GM23338 (cell line): ENCODE data around the gene SH3BP2. TPM values are rescaled to one million over a fixed set of nuclear protein-coding genes. Genes with fewer than 3 reads are reported as not detected.

Source experiments
- ATAC-seq: fragments of 200-7000 bp; cut with Tn5 transposase; 3 replicates; pipeline ENCODE4 v1.9.1; 2020
- DNase-seq: peaks from one replicate; pipeline ENCODE4 v3.0.0-alpha.2; 2015; ENCODE audit warnings: low spot score
- H2AFZ ChIP-seq: fragments of 200-600 bp; sonication (generic); 2 replicates; pipeline ENCODE4 v1.8.0; 2016; ENCODE audit warnings: antibody characterized with exemption, mild to moderate bottlenecking, moderate library complexity
- H3F3A ChIP-seq: fragments of 200-600 bp; sonication (generic); replicated peaks from 2 replicates; pipeline ENCODE4 v1.8.0; 2017; ENCODE audit warnings: antibody characterized with exemption, mixed run types, low read depth
- H3K27ac ChIP-seq: fragments of 200-600 bp; sonication (generic); 2 replicates; pipeline ENCODE4 v1.6.1; 2016; ENCODE audit warnings: low read depth
- H3K27me3 ChIP-seq: fragments of 200-600 bp; sonication (generic); 2 replicates; pipeline ENCODE4 v1.8.0; 2016; ENCODE audit warnings: mild to moderate bottlenecking, mixed run types, moderate library complexity; ENCODE audit not compliant: insufficient read depth
- H3K36me3 ChIP-seq: fragments of 200-600 bp; sonication (generic); 2 replicates; pipeline ENCODE4 v1.8.0; 2016; ENCODE audit warnings: mild to moderate bottlenecking; ENCODE audit not compliant: insufficient read depth
- H3K4me1 ChIP-seq: fragments of 200-600 bp; sonication (generic); 2 replicates; pipeline ENCODE4 v1.8.0; 2016; ENCODE audit warnings: mild to moderate bottlenecking, moderate library complexity; ENCODE audit not compliant: insufficient read depth
- H3K4me2 ChIP-seq: fragments of 200-600 bp; sonication (generic); 2 replicates; pipeline ENCODE4 v1.7.1; 2017; ENCODE audit warnings: mixed run types
- H3K4me3 ChIP-seq: fragments of 200-600 bp; sonication (generic); 2 replicates; pipeline ENCODE4 v1.6.1; 2016; ENCODE audit warnings: mixed run types
- H3K79me2 ChIP-seq: fragments of 200-600 bp; sonication (generic); replicated peaks from 2 replicates; pipeline ENCODE4 v1.8.0; 2017; ENCODE audit warnings: mild to moderate bottlenecking; ENCODE audit not compliant: insufficient read depth
- H3K9me2 ChIP-seq: fragments of 200-600 bp; sonication (generic); 2 replicates; pipeline ENCODE4 v1.8.0; 2017; ENCODE audit not compliant: insufficient read depth
- H4K20me1 ChIP-seq: fragments of 200-600 bp; sonication (generic); replicated peaks from 2 replicates; pipeline ENCODE4 v1.8.0; 2017; ENCODE audit warnings: mild to moderate bottlenecking; ENCODE audit not compliant: insufficient read depth
- H3K27ac Mint-ChIP-seq: 2 replicates; pipeline ENCODE4 v1.8.0; 2020; ENCODE audit warnings: inconsistent platforms, mild to moderate bottlenecking, moderate library complexity, mixed read lengths
- H3K27me3 Mint-ChIP-seq: 3 replicates; pipeline ENCODE4 v1.8.0; 2022; ENCODE audit warnings: low read depth, mild to moderate bottlenecking, moderate library complexity, mixed read lengths, inconsistent platforms; ENCODE audit not compliant: insufficient read depth, poor library complexity
- H3K36me3 Mint-ChIP-seq: 3 replicates; pipeline ENCODE4 v1.8.0; 2021; ENCODE audit warnings: low read depth, mild to moderate bottlenecking, inconsistent platforms, moderate library complexity, mixed read lengths
- H3K4me1 Mint-ChIP-seq: 3 replicates; pipeline ENCODE4 v1.8.0; 2020; ENCODE audit warnings: mild to moderate bottlenecking, inconsistent platforms, mixed read lengths
- H3K4me3 Mint-ChIP-seq: 3 replicates; pipeline ENCODE4 v1.8.0; 2021; ENCODE audit warnings: moderate library complexity, mild to moderate bottlenecking, inconsistent platforms, mixed read lengths
- H3K9me3 Mint-ChIP-seq: 3 replicates; pipeline ENCODE4 v1.8.0; 2020; ENCODE audit warnings: moderate library complexity, mild to moderate bottlenecking, inconsistent platforms, mixed read lengths
- ETS1 ChIP-seq: IDR thresholded peaks from 2 replicates; pipeline ENCODE4 v1.6.1; 2016; ENCODE audit warnings: antibody characterized with exemption
- EZH2 ChIP-seq: fragments of 200-600 bp; sonication (generic); IDR thresholded peaks from one replicate; pipeline ENCODE4 v1.8.0; 2017; ENCODE audit warnings: antibody characterized with exemption, mild to moderate bottlenecking, low read depth; ENCODE audit not compliant: unreplicated experiment
- EZH2phosphoT487 ChIP-seq: fragments of 200-600 bp; sonication (generic); IDR thresholded peaks from one replicate; pipeline ENCODE4 v1.8.1; 2018; ENCODE audit warnings: antibody characterized with exemption; ENCODE audit not compliant: unreplicated experiment
- ZNF114 ChIP-seq: fragments of 250-450 bp; sonication (Bioruptor Pico); IDR thresholded peaks from 2 replicates; pipeline ENCODE4 v1.5.0; 2020; ENCODE audit warnings: mild to moderate bottlenecking, moderate library complexity
- polyA plus RNA-seq: library from polyadenylated mRNA; unstranded; fragments of >200 nt; fragmentation: Nextera tagmentation; extraction: Ambion mirVana; gene quantifications from 2 replicates; pipeline ENCODE4 v1.2.1, GENCODE V29; 2016
- total RNA-seq: library from RNA; depleted of rRNA; stranded (reverse); fragments of >200 nt; shearing (Covaris generic); gene quantifications from 2 replicates; pipeline ENCODE4 v1.2.3, GENCODE V29; 2014
- TF ChIP-seq, protein P1 (sequence below), 2 experiments: fragments of 200-600 bp in 1 of 2; sonication (generic) in 1 of 2; conservative IDR thresholded peaks; 2 replicates each; pipeline versions ENCODE4 v1.5.1 to v1.6.1; 2016 to 2017; ENCODE audit warnings: antibody characterized with exemption in 2 of 2, low read depth in 2 of 2, mild to moderate bottlenecking in 2 of 2, moderate library complexity in 1 of 2
- TF ChIP-seq, protein P2 (sequence below): fragments of 250-450 bp; sonication (Bioruptor Pico); IDR thresholded peaks from 2 replicates; pipeline ENCODE4 v1.5.0; 2020; ENCODE audit warnings: mild to moderate bottlenecking, moderate library complexity
- TF ChIP-seq, protein P3 (sequence below): IDR thresholded peaks from one replicate; pipeline ENCODE4 v1.6.1; 2018; ENCODE audit warnings: antibody characterized with exemption; ENCODE audit not compliant: unreplicated experiment

Gene SH3BP2
- total and polyA plus RNA-seq, 2 experiments from 2014 or later, result 15.2 to 43.9 TPM

- H3K27ac ChIP-seq, result no peak overlapping the region
- no peaks in the 10 kb centered on the region for H3K4me1 ChIP-seq
- Mint-ChIP-seq H3K9me3 (no peaks in the 10 kb centered on the region), H3K36me3 (peaks cover 48% of the 10 kb centered on the region), H3K27me3 (peaks cover 5% of the 10 kb centered on the region), H3K4me1 (no peaks in the 10 kb centered on the region; the same call in 2 of the 3 replicates), H3K27ac (no peak overlapping the region), H3K4me3 (no peak overlapping the region)
- TF ChIP-seq, protein P1, sequence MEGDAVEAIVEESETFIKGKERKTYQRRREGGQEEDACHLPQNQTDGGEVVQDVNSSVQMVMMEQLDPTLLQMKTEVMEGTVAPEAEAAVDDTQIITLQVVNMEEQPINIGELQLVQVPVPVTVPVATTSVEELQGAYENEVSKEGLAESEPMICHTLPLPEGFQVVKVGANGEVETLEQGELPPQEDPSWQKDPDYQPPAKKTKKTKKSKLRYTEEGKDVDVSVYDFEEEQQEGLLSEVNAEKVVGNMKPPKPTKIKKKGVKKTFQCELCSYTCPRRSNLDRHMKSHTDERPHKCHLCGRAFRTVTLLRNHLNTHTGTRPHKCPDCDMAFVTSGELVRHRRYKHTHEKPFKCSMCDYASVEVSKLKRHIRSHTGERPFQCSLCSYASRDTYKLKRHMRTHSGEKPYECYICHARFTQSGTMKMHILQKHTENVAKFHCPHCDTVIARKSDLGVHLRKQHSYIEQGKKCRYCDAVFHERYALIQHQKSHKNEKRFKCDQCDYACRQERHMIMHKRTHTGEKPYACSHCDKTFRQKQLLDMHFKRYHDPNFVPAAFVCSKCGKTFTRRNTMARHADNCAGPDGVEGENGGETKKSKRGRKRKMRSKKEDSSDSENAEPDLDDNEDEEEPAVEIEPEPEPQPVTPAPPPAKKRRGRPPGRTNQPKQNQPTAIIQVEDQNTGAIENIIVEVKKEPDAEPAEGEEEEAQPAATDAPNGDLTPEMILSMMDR (conservative IDR thresholded peaks at IDR 0.05; ENCODE audit: low read depth in 2 of 2), result no peak
- TF ChIP-seq ETS1 (no peak), EZH2phosphoT487 (no peak), EZH2 (no peak), ZNF114 (CRISPR knock-in tag) (no peak)
- TF ChIP-seq, protein P2, sequence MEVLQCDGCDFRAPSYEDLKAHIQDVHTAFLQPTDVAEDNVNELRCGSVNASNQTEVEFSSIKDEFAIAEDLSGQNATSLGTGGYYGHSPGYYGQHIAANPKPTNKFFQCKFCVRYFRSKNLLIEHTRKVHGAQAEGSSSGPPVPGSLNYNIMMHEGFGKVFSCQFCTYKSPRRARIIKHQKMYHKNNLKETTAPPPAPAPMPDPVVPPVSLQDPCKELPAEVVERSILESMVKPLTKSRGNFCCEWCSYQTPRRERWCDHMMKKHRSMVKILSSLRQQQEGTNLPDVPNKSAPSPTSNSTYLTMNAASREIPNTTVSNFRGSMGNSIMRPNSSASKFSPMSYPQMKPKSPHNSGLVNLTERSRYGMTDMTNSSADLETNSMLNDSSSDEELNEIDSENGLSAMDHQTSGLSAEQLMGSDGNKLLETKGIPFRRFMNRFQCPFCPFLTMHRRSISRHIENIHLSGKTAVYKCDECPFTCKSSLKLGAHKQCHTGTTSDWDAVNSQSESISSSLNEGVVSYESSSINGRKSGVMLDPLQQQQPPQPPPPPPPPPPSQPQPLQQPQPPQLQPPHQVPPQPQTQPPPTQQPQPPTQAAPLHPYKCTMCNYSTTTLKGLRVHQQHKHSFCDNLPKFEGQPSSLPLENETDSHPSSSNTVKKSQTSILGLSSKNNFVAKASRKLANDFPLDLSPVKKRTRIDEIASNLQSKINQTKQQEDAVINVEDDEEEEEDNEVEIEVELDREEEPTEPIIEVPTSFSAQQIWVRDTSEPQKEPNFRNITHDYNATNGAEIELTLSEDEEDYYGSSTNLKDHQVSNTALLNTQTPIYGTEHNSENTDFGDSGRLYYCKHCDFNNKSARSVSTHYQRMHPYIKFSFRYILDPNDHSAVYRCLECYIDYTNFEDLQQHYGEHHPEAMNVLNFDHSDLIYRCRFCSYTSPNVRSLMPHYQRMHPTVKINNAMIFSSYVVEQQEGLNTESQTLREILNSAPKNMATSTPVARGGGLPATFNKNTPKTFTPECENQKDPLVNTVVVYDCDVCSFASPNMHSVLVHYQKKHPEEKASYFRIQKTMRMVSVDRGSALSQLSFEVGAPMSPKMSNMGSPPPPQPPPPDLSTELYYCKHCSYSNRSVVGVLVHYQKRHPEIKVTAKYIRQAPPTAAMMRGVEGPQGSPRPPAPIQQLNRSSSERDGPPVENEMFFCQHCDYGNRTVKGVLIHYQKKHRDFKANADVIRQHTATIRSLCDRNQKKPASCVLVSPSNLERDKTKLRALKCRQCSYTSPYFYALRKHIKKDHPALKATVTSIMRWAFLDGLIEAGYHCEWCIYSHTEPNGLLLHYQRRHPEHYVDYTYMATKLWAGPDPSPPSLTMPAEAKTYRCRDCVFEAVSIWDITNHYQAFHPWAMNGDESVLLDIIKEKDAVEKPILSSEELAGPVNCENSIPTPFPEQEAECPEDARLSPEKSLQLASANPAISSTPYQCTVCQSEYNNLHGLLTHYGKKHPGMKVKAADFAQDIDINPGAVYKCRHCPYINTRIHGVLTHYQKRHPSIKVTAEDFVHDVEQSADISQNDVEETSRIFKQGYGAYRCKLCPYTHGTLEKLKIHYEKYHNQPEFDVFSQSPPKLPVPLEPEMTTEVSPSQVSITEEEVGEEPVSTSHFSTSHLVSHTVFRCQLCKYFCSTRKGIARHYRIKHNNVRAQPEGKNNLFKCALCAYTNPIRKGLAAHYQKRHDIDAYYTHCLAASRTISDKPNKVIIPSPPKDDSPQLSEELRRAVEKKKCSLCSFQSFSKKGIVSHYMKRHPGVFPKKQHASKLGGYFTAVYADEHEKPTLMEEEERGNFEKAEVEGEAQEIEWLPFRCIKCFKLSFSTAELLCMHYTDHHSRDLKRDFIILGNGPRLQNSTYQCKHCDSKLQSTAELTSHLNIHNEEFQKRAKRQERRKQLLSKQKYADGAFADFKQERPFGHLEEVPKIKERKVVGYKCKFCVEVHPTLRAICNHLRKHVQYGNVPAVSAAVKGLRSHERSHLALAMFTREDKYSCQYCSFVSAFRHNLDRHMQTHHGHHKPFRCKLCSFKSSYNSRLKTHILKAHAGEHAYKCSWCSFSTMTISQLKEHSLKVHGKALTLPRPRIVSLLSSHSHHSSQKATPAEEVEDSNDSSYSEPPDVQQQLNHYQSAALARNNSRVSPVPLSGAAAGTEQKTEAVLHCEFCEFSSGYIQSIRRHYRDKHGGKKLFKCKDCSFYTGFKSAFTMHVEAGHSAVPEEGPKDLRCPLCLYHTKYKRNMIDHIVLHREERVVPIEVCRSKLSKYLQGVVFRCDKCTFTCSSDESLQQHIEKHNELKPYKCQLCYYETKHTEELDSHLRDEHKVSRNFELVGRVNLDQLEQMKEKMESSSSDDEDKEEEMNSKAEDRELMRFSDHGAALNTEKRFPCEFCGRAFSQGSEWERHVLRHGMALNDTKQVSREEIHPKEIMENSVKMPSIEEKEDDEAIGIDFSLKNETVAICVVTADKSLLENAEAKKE (CRISPR knock-in tag), result no peak
- TF ChIP-seq, protein P3, sequence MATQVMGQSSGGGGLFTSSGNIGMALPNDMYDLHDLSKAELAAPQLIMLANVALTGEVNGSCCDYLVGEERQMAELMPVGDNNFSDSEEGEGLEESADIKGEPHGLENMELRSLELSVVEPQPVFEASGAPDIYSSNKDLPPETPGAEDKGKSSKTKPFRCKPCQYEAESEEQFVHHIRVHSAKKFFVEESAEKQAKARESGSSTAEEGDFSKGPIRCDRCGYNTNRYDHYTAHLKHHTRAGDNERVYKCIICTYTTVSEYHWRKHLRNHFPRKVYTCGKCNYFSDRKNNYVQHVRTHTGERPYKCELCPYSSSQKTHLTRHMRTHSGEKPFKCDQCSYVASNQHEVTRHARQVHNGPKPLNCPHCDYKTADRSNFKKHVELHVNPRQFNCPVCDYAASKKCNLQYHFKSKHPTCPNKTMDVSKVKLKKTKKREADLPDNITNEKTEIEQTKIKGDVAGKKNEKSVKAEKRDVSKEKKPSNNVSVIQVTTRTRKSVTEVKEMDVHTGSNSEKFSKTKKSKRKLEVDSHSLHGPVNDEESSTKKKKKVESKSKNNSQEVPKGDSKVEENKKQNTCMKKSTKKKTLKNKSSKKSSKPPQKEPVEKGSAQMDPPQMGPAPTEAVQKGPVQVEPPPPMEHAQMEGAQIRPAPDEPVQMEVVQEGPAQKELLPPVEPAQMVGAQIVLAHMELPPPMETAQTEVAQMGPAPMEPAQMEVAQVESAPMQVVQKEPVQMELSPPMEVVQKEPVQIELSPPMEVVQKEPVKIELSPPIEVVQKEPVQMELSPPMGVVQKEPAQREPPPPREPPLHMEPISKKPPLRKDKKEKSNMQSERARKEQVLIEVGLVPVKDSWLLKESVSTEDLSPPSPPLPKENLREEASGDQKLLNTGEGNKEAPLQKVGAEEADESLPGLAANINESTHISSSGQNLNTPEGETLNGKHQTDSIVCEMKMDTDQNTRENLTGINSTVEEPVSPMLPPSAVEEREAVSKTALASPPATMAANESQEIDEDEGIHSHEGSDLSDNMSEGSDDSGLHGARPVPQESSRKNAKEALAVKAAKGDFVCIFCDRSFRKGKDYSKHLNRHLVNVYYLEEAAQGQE, result no peak
- H3K79me2 ChIP-seq, result no peaks in the 10 kb centered on the region
- H3F3A ChIP-seq, result no peaks in the 10 kb centered on the region; the same call in 1 of the 2 replicates
- no peak for ATAC-seq
- H3K36me3 ChIP-seq, result peaks cover 16% of the 10 kb centered on the region
- no peak overlapping the region for H2AFZ ChIP-seq
- H3K4me2 ChIP-seq, result no peak overlapping the region
- no peaks in the 10 kb centered on the region for H3K9me2 ChIP-seq
- no peaks in the 10 kb centered on the region; the same call in 1 of the 2 replicates for H4K20me1 ChIP-seq
- no peak overlapping the region for H3K4me3 ChIP-seq
- no peaks in the 10 kb centered on the region for H3K27me3 ChIP-seq
- DNase-seq, result no peak
Observed at GRCh38 chr4:2743518-2744445, 49.1 kb upstream of the SH3BP2 start.
